Hematopoietic multipotent progenitor cell treated with erythropoietin and hydrocortisone succinate and interleukin-3 and kit ligand, for 6 days (in vitro differentiated cells): ENCODE measurements around the gene MGLL.

Experiments used
- DNase-seq: peaks from one replicate; pipeline ENCODE4 v3.0.0-alpha.2; 2015

MGLL gene

DNA sequence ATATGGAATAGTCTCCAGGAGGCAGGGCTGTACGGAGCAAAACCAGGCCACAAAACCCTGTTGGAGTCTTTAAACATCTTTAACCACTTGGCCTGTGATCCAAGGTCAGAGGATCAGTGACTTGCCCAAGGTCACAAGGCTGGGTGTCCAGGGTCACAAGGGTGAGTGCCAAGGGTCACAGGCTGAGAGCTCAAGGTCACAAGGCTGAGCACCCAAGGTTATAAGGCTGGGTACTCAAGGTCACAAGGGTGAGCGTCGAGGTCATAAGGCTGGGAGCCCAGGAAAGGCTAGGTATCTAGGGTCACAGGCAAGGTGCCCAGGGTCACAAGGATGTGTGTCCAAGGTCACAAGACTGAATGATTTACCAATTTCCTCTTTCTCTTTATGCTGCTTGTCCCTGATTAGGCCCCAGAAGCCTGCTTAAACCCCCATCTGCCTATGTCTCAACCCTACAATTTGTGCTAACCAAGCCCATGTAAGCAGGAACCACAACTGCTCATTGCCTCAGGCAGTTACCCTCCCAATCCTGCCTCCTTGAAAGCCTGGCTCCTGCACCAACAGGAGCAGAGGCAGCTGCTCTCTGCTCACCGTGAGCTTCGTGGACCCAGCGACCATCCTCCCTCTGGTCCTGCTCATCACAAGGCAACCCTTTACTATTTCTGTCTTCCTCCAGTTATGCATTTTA lies 51.5 kb downstream of the MGLL start:
- peak; percentile 74 for DNase-seq

DNA sequence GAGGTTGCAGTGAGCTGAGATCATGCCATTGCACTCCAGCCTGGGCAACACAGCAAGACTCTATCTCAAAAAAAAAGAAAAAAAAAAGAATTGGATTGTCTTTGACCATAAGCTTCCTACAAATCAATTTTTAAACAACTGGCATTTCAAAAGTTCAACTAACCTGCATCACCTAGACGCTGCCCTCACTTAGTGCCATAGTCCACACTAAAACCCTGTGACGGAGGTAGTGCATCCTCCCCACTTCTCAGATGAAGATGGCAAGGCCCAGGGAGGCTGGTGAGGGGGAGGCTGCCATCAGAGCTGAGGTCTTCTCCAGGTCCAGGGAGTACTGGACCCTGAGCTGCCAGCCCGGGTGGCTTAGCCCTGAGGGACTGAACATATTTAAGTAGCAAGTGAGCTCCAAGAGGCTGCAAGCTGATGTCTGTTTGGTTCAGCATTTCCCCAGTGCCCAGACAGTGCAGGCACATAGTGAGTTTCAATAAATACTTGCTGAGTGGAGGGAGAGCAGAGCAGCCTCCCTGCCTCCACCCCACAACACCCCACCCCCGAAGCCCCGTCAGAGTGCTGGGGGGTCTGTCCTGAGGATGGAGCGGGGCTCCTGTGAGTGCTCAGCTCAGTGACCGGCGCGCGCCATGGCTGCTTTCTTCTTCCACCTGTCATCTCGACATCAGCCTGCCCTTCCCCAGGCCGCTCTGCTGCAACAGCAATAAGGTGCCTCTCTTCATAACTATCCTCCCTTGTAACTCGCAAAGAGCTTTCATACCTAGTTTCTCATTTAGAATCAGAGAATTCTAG lies 52.8 kb downstream of the MGLL start:
- DNase-seq, result no peak

DNA sequence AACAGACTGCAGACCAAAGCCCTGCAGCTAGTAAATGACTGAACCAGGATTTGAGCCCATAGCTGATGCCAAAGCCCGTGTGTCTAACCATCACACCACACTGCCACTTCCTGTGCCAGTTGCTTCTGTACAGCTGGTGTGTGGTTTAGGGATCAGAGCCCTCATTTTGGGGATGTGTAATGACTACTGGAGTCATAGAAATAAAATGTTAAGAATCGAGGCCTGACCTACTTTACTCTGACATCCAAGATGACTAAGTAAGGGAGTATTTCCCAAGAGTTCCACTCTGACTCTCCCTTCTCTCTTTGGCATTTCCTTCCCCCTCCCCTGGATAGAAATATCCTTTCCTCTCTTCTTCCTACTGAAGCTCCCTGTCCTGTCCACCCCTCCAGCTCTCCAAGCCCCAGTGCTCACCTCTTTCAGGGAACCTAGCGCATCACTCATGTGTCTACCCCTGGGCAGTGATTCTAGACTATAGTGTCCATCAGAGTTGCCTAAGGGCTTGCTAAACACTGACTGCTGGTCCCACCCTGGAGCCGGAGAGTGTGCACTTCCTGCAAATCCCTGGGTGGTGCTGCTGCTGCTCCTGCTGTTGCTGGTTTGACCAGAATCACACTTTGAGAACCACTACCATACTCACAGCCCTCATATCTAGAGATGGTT lies 53.8 kb downstream of the MGLL start:
- no peak for DNase-seq

DNA sequence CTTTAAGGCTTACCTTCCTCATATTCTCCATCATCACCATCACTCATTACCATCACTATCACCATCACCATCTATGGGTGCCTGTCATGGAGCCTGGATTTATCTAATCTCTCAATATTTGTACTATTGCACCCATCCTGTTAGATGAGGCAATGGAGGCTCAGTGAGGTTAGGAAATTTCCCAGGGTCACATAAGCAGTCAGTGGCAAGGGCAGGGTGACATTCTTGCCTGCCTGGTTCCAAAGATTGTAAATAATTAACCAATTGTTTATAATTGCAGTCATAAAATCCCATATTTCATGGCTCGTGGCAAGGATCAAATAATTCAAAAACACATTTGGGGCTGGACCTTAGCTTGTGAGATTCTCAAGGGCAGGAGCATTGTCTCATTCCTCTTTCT lies 55.2 kb downstream of the MGLL start:
- no peak for DNase-seq

DNA sequence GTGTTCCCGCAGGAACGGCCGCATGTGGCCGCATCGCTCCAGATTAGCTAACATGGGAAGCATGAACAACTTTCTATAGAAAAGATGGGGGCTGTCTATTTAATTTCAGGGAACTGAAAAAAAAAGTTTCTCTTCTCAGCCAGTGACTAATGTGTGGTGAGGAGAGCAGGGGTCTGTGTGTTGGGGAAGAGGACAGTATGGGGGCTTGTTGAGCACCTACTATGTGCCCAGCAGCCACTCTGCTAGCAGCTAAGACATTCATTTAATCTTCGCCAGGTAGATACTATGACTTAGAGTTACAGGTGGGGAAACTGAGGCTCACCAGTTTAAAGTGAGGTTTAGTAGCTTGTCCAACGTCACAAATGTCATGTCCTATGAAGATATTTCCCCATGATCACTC lies 56.6 kb downstream of the MGLL start:
- no peak for DNase-seq

DNA sequence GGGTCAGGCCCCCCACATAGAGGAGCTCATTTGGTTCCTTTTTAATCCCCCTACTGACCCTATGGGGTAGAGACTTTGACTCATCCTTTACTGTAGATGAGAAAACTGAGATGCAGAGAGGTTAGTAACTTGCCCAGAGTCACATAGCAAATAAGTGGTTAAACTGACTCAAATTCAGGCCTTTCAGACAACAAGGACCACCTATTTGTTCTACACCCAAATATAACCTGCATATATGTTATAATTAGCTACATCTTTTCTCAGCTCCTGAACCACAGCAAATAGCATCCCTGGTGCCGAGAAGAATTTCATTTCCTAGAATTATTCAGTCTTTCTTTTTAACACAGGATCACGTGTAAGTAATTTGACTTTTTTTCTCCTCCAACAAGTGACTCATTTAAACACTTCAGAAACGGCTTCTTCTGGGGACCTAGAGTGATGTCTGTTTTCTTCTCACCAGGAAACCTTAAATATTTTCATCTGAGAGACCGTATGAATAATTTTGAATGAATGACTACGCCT lies 57.4 kb downstream of the MGLL start:
- DNase-seq, result no peak

DNA sequence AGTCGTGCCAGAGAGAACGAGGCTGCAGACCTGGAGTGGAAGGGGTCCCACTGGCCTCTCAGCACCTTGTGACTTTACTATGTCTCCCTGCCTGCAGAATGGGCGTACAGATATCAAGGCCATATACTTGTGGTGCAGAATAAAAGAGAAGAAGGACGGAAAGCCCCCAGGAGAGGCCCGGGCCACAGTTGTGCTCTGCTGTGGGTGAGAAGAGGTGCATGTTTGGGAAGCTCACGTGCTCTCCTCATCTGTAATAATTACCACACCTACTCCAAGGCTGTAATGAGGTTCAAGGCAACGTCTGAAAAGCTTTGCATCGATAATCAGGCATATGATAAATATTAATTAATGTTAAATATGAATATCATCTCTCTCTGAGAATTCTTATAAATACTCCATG lies 58.0 kb downstream of the MGLL start:
- no peak for DNase-seq

DNA sequence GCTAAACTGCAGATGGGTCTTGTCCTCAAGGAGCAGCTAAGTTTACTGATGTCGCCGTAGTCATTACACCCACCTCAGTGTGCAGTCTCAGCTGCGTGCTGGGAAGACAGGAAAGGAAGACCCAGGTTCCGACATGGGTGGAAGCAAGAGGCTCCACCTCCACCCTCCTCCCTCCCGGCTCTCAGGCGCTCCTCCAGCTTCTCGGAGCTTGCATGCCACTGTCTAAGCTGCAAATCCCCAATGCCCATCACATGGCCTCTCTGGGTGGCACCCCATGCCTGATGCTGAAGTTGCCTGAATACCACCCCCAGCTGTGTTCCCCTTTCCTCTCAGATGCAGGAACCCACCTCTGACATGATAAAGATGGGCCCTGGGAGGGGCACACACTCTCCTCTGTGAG lies 58.5 kb downstream of the MGLL start:
- DNase-seq, result no peak

DNA sequence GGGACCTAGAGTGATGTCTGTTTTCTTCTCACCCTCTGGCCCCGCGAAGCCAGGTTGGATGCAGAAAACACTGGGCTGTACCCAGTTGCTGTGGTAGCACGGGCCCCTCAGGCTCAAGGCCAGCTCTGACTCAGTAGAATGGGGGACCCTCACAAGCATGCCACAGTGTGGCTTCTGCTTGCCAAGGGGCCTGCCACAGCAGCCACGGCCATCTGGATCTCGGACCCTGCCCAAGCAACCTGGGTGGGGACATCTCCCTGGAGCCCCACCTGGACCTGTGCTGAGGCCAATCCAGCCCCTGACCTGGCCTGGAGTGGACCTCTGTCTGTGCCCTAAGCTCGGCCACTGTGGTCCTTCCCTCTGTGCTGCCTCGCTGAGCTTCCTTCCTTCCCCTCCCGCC lies 59.0 kb downstream of the MGLL start:
- no peak for DNase-seq

DNA sequence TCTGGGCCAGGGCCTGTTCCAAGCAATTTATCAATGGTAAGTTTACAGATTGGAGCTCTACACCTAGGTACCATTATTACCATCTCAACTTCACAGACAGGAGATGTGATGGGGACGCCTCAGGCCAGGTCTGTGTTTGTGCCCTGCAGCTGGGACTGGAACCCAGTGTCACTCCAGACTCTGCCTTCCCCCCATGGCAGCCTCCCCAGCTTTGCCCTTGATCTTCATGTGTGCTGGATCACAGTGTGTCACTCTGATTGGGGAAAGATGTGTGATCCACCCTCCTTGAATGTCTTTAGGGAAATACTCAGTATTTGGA lies 59.6 kb downstream of the MGLL start:
- no peak for DNase-seq

DNA sequence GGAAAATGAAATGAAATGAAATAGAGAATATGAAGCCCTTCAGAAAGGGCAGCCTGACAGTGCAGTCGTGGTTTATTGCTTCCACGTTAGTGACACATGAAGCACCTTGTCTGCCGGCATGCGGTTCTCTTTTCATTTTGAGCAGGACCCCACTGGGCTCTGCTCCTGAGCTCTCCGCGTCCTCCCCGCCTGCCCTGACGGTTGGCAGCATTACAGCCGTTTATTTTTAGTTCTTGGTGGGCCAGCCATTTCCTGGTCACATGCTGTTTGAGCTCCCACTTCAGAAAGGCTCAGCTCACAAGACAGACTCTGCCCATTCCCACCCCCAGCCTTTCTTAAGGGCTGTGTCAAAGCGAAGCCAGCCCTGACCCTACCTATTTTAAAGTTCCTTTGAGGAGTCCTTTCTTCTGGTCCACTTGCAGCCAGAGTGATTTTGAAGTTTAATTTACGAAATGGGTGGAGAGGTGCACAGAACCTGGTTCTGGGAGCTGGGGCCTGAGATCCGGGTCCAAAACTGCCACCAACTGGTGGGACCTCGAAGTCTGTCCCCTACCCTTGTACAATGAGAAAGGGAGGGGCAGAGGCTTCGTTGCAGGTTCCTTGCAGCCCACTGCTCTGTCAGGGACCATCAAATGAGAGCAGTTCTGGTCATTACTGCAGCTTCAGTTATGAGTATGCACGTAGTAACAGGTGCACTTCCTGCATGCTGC lies 60.1 kb downstream of the MGLL start:
- DNase-seq, result peak; percentile 81

DNA sequence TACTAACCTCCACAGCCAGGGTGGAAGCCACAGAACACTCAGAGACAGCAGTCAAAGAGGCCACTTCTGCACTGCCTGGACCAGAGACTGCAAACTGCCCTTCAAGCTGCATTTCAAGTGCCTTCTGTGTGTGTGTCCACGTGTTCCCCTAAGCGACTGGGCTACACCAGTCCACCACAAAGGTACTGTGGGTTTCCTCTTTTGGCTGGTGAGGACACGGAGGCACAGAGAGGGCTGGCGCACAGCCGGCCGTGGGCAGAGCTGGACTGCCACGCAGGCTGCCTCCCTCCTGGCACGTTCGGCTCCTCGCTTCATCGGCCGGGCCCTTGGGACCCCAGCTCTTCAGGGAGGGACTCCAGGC lies 60.9 kb downstream of the MGLL start:
- DNase-seq, result no peak

DNA sequence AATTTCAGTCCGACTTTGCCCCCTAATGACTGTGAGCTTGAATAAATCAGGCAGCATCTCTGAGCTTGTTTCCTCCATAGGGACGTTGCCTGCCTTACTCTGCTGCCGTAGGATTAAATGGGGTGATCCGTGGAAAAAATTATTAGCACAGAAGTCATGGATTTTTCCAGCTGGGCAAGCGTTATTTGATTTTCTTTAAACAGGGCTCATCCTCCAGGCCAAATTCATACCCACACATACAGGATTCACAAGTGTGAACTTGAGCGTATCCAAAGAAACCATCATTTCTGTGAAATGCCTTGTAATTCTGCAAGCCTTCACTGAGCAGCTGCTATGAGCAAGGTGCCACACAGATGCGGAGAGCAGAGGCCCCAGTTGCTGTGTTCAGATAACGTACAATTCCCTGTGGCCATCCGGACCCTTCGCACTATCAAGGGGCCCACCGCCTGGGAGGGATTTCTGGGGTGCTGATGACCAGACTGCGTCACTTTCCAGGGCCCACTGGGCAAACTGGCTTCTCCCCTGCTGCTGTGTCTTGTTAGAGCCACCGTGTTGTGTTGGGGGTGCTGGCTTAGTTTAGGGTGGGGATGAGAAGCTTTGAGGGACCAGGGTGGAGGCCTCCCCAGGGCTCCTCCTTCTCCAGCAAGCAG lies 61.4 kb downstream of the MGLL start:
- DNase-seq, result peak; percentile 84

DNA sequence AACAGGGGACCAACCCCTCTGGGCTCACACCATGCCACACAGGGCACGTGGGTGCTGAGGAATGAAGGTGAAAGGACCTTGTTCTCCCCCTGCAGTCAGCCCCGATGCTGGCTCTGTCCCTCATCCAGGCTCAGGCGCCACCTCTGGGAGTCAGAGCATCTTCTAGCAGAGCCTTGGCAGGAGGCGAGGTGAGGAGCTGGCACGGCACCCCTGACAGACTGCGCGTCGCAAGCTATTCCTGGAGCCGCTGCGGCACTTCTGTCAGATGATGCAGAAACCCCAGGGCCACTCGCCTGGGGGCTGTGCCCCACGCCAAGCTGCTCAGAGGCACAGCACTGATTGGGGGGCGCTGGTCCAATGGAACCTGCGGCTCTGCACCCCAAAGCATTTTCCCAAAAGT lies 62.0 kb downstream of the MGLL start:
- DNase-seq, result no peak

DNA sequence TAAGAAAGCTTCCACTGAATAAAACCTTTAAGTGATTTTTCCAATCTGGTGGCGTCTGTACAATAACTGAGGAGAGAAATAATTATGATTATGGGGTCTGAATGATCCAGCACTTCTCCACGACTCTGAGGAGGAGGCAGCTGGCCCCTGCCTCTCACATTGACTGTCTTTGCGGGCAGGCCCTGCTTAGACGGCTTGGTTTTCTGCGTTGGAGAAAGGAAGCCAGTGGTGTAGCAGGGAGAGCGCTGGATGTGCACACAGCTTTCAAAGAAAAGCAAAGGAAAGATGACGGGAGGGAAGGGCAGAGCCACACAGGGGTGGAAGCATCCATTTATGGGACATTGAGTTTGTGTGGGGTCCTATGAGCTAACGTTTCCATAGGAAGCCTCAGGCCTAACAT lies 62.5 kb downstream of the MGLL start:
- no peak for DNase-seq

DNA sequence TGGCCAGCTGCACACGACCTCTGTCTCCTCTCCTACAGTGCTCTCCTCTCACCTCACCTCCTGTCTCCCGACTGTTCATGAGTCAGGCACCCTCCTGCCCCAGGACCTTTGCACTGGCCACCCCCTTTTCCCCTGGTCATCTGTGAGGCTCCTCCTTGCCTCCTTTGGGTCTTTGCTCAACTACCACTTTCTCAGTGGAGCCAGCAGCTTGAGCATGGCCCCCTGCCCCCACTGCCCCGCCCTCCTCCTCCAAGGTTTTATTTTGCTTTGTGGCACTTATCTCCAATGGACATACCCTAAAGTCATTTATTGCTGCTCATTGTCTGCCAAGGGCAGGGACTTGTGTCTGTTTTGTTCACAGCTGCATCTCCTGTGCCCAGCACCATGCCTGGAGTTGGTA lies 64.3 kb downstream of the MGLL start:
- DNase-seq, result peak; percentile 88

DNA sequence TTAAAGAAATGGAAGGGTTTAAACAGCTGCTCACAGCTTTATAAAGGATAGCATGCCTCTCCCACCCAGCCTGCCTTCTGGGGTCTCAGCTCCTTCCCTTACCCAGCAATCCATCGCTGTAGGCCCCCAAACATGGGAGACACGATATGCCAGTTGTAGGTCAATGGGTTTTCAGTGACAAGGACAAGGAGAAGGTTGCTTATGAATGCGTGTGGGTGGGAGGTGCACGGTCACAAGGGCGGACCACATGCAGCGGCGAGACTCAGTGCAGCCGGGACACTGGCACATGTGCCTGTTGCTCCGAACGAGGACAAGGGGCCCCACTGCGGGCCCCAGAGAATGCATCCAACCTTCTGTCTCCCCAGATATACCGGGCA lies 67.0 kb downstream of the MGLL start:
- no peak for DNase-seq

DNA sequence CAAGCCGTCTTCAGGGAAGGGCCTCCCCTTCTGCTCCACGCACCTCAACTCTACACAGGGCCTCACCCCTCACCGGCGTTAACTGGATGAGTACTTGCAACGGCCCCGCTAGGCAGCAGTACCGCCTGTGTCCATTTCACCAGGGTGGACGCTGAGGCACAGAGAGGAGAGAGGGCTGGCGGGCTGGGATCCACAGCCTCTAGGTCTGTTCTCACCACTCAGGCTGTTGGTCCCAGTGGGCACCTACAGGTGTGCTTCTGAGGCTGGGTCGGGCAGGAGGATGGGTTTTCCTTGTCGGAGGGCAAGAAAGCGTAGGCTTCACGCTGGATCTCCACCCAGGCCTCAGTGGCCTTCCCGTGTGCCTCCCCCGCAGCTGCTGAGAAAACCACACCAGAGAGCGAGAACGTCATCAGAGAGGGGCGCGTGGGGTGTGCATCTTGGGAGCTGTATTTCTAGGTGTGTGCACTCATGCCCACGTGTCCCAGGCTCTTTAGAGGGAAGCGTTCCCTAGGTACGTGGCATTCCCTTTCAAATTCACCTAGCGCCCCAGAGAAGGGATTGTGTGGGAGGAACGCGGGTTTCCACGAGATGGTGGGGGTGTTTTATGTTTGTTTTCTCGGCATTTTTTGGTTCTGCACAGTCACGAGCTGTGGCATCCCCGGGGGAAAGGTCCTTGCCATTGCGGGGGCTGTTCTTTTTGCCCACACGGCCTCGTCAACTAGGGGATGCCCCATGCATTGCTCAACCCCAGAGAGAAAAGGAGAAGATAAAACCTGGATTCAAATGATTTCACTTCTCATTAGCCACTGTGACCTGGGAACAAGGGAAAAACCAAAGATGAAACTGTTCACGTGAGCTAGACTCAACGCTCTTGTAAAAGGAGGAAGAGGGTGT lies 67.7 kb downstream of the MGLL start:
- DNase-seq, result no peak

DNA sequence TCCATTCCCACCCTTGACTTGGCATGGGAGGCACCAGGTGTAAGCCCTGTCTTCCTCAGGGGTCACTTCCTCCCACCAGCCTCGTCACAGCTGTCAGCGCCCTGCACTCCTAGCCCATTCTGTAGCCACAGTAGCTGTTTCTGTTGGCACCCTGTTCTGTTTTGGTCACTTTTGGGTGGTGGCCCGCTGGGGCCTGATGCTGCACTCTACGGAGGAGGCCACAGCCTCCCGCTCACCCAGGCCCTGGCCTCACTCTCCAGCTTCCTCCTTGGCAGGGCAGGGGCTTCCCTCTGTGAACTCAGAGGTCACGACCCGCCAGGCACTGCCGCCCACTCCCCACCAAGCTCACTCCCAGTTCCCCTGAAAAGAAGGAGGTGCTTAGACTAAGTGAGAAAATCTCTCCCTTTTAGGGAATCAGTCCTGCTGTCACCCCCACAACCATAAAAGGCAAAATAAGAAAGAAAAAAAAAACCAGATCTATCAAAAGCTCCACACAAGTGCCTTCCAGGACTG lies 68.4 kb downstream of the MGLL start:
- no peak for DNase-seq

DNA sequence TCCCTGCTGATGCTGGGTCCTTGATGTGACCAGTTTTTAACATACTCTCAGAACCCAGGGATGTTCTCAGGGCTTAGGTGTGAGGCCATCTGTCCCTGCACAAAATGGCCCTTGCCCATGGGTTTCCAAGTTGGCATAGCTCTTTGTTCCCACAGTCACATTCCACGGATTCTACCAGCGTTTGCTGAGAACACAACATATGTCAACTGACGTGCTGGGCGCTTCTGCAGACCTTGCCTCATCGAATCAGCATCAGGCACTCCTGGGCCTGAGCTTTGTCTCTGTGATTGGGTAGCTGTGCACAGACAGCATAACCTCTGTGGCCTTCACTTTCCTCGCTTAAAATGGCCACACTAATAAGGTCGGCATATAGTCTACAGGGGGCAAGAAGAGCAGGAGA lies 69.0 kb downstream of the MGLL start:
- DNase-seq, result no peak

DNA sequence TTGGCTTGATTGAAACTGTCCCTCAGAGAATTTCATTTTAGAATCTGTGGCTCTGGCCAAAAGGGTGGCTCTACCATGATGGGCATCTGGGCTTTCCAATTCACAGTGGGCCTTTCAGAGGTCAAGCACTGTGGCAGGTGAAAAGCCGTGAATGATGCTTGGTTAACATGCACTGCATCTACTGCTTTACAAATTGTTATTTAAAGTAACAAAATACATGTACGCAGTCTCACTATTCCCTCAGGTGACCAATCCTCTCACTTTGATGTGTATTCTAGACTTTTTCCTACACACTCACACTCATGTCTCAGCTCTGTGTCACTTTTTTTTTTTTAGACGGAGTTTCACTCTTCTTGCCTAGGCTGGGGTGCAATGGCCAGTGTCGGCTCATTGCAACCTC lies 70.5 kb downstream of the MGLL start:
- DNase-seq, result no peak

DNA sequence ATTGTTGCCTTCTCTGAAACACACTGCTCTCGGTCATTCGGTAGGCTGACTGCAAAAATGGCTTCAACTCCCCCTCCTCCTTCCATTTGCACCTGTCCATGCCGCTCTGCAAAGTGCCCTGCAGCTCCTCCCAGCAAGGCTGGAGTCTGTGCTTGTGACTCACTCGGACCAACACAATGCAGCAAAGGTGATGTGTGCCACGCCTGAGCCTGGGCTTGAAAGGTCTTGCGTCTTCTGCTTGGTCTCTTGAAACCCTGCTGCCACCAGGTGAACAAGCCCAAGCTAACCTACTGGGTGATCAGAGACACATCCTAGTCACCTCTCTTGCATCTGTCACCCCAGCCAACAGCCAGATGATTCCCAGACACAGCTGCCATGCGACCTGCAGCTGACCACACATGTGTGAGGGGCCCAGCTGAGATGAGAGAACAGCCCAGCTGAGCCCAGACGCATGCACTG lies 71.1 kb downstream of the MGLL start:
- DNase-seq, result no peak
